DOHH2 (cell line): ENCODE results near the gene SLC25A17.
"Not testable (repeated sequence)": the region's sequence is repeated elsewhere in the genome, so short reads cannot be mapped to it uniquely, and the experiment has no call there.

ENCODE experiments used
- CTCF ChIP-seq: fragments of 200-600 bp; sonication (generic); IDR thresholded peaks from one replicate; pipeline ENCODE4 v1.5.1; 2014; ENCODE audit warnings: antibody characterized with exemption, mild to moderate bottlenecking, low read depth, low read length; ENCODE audit not compliant: poor library complexity, severe bottlenecking
- EZH2phosphoT487 ChIP-seq: fragments of 200-600 bp; sonication (generic); IDR thresholded peaks from 2 replicates; pipeline ENCODE4 v1.6.1; 2017; ENCODE audit warnings: borderline replicate concordance, mild to moderate bottlenecking, antibody characterized with exemption, low read length, moderate library complexity, mixed read lengths

GRCh38 chr22:40868379-40868778, 49.2 kb upstream of the SLC25A17 start:
- not testable (repeated sequence) for TF ChIP-seq CTCF, EZH2phosphoT487
